ENCODE measurements around the gene IZUMO1R.
"Not testable (repeated sequence)": the region's sequence is repeated elsewhere in the genome, so short reads cannot be mapped to it uniquely, and the experiment has no call there.

IZUMO1R gene

GRCh38 chr11:94303966-94304958, at the start of gene IZUMO1R:
IZUMO1R (plus strand) TSS chr11:94304580; CDS start chr11:94305637, 1,057 bp downstream.
- no peak for DNase-seq (ENCODE audit: low read depth in 2 of 3, low spot score in 1 of 3)

- DNase-seq (ENCODE audit: low read depth in 2 of 3, low spot score in 1 of 3), result no peak
Measured at GRCh38 chr11:94271885-94272372, 32.5 kb upstream of the IZUMO1R start.

- DNase-seq (ENCODE audit: low read depth in 2 of 3, low spot score in 1 of 3), result no peak
Measured at GRCh38 chr11:94272738-94273313, 31.6 kb upstream of the IZUMO1R start.

GRCh38 chr11:94275961-94276360, 28.4 kb upstream of the IZUMO1R start:
- DNase-seq (ENCODE audit: low read depth in 2 of 3, low spot score in 1 of 3), result no peak

- no peak for DNase-seq (ENCODE audit: low read depth in 2 of 3, low spot score in 1 of 3)
Measured at GRCh38 chr11:94276943-94277342, 27.4 kb upstream of the IZUMO1R start.

- DNase-seq (ENCODE audit: low read depth in 2 of 3, low spot score in 1 of 3), result not testable (repeated sequence)
Measured at GRCh38 chr11:94278207-94278606, 26.2 kb upstream of the IZUMO1R start.

- DNase-seq (ENCODE audit: low read depth in 2 of 3, low spot score in 1 of 3), result no peak
Measured at GRCh38 chr11:94279996-94280395, 24.4 kb upstream of the IZUMO1R start.

- DNase-seq (ENCODE audit: low read depth in 2 of 3, low spot score in 1 of 3), result no peak
Measured at GRCh38 chr11:94281324-94281723, 23.1 kb upstream of the IZUMO1R start.

GRCh38 chr11:94283678-94284077, 20.7 kb upstream of the IZUMO1R start:
- no peak for DNase-seq (ENCODE audit: low read depth in 2 of 3, low spot score in 1 of 3)

- no peak for DNase-seq (ENCODE audit: low read depth in 2 of 3, low spot score in 1 of 3)
Measured at GRCh38 chr11:94295534-94295933, 8.8 kb upstream of the IZUMO1R start.

GRCh38 chr11:94297985-94298576, 6.3 kb upstream of the IZUMO1R start:
- no peak for DNase-seq (ENCODE audit: low read depth in 2 of 3, low spot score in 1 of 3)

GRCh38 chr11:94302776-94303175, 1.6 kb upstream of the IZUMO1R start:
- DNase-seq (ENCODE audit: low read depth in 2 of 3, low spot score in 1 of 3), result no peak

GRCh38 chr11:94305146-94305545, 766 bp downstream of the IZUMO1R start:
- DNase-seq (ENCODE audit: low read depth in 2 of 3, low spot score in 1 of 3), result no peak

- DNase-seq (ENCODE audit: low read depth in 2 of 3, low spot score in 1 of 3), result no peak
Measured at GRCh38 chr11:94307101-94307791, 2.9 kb downstream of the IZUMO1R start.

GRCh38 chr11:94308024-94308423, 3.6 kb downstream of the IZUMO1R start:
- no peak for DNase-seq (ENCODE audit: low read depth in 2 of 3, low spot score in 1 of 3)

- DNase-seq (ENCODE audit: low read depth in 2 of 3, low spot score in 1 of 3), result no peak
Measured at GRCh38 chr11:94309757-94310156, 5.4 kb downstream of the IZUMO1R start.

- DNase-seq (ENCODE audit: low read depth in 2 of 3, low spot score in 1 of 3), result no peak
Measured at GRCh38 chr11:94310191-94310875, 6.0 kb downstream of the IZUMO1R start.

- no peak for DNase-seq (ENCODE audit: low read depth in 2 of 3, low spot score in 1 of 3)
Measured at GRCh38 chr11:94312339-94312738, 8.0 kb downstream of the IZUMO1R start.

GRCh38 chr11:94314064-94314463, 9.7 kb downstream of the IZUMO1R start:
- no peak for DNase-seq (ENCODE audit: low read depth in 2 of 3, low spot score in 1 of 3)

GRCh38 chr11:94315664-94316063, 11.3 kb downstream of the IZUMO1R start:
- DNase-seq (ENCODE audit: low read depth in 2 of 3, low spot score in 1 of 3), result no peak

GRCh38 chr11:94322501-94322900, 18.1 kb downstream of the IZUMO1R start:
- no peak for DNase-seq (ENCODE audit: low read depth in 2 of 3, low spot score in 1 of 3)

Data from stimulated activated CD4-positive, alpha-beta T cell treated with anti-CD3 and anti-CD28 coated beads, Interleukin-12 subunit alpha, Interleukin-12 subunit beta, amount 100 ng/mL, for 48 hours (primary cell).